Subcutaneous abdominal adipose tissue (tissue), 5 donors: ENCODE results near the gene GUK1.
"Not testable (repeated sequence)": the region's sequence is repeated elsewhere in the genome, so short reads cannot be mapped to it uniquely, and the experiment has no call there.

Experiments
- H3K27ac ChIP-seq: one replicate; pipeline ENCODE4 v1.7.0; 2013; ENCODE audit warnings: low read depth, mild to moderate bottlenecking, inconsistent platforms, low read length, moderate library complexity
- H3K27me3 ChIP-seq, 5 donors: one replicate each; pipeline ENCODE4 v1.7.0; 2013; ENCODE audit warnings: low read length in 5 of 5, inconsistent platforms in 1 of 5; ENCODE audit not compliant: control insufficient read depth in 5 of 5, insufficient read depth in 4 of 5
- H3K36me3 ChIP-seq, 5 donors: one replicate each; pipeline ENCODE4 v1.7.0; 2013; ENCODE audit warnings: low read length in 5 of 5; ENCODE audit not compliant: control insufficient read depth in 5 of 5, insufficient read depth in 5 of 5
- H3K4me1 ChIP-seq, 5 donors: one replicate each; pipeline ENCODE4 v1.7.0; 2013; ENCODE audit warnings: low read length in 5 of 5, mild to moderate bottlenecking in 3 of 5, moderate library complexity in 1 of 5; ENCODE audit not compliant: control insufficient read depth in 5 of 5, insufficient read depth in 5 of 5
- H3K4me3 ChIP-seq, 5 donors: one replicate each; pipeline ENCODE4 v1.7.0; 2013; ENCODE audit warnings: low read length in 5 of 5, low read depth in 1 of 5
- H3K9ac ChIP-seq, 5 donors: one replicate each; pipeline ENCODE4 v1.7.0; 2013; ENCODE audit warnings: low read length in 5 of 5, mild to moderate bottlenecking in 4 of 5, moderate library complexity in 3 of 5
- H3K9me3 ChIP-seq, 5 donors: one replicate each; pipeline ENCODE4 v1.7.0; 2013; ENCODE audit warnings: low read length in 5 of 5; ENCODE audit not compliant: control insufficient read depth in 5 of 5
- donor health status: healthy.
- donor health status: healthy.
- donor health status: healthy.
- donor health status: healthy.
- donor health status: healthy.

GUK1 gene

GRCh38 chr1:228180959-228181644 lies 41.0 kb downstream of the GUK1 start:
- Histone ChIP-seq H3K4me1 (peaks cover 0 to 6% (median 0%) of the 10 kb centered on the region in 5 donors), H3K4me3 (no peak overlapping the region), H3K36me3 (peaks cover 0 to 13% (median 7%) of the 10 kb centered on the region in 5 donors), H3K27me3 (no peaks in the 10 kb centered on the region), H3K27ac (no peak overlapping the region), H3K9ac (no peak overlapping the region), H3K9me3 (no peaks in the 10 kb centered on the region)

- H3K9me3 ChIP-seq: no peaks in the 10 kb centered on the region
- peaks cover 0 to 6% (median 0%) of the 10 kb centered on the region in 5 donors for H3K4me1 ChIP-seq
- no peaks in the 10 kb centered on the region for H3K27me3 ChIP-seq
- no peak overlapping the region for H3K9ac ChIP-seq
- H3K36me3 ChIP-seq: peaks cover 0 to 11% (median 6%) of the 10 kb centered on the region in 5 donors
- no peak overlapping the region for H3K27ac ChIP-seq
- no peak overlapping the region for H3K4me3 ChIP-seq
Measured at GRCh38 chr1:228181645-228182034, 41.6 kb downstream of the GUK1 start.

GRCh38 chr1:228182296-228183030 lies 42.4 kb downstream of the GUK1 start:
- H3K9ac ChIP-seq: no peak overlapping the region
- no peaks in the 10 kb centered on the region for H3K27me3 ChIP-seq
- no peaks in the 10 kb centered on the region for H3K9me3 ChIP-seq
- peaks cover 0 to 6% (median 0%) of the 10 kb centered on the region in 5 donors for H3K4me1 ChIP-seq
- no peak overlapping the region for H3K4me3 ChIP-seq
- H3K27ac ChIP-seq: no peak overlapping the region
- peaks cover 0 to 9% (median 2%) of the 10 kb centered on the region in 5 donors for H3K36me3 ChIP-seq

DNA sequence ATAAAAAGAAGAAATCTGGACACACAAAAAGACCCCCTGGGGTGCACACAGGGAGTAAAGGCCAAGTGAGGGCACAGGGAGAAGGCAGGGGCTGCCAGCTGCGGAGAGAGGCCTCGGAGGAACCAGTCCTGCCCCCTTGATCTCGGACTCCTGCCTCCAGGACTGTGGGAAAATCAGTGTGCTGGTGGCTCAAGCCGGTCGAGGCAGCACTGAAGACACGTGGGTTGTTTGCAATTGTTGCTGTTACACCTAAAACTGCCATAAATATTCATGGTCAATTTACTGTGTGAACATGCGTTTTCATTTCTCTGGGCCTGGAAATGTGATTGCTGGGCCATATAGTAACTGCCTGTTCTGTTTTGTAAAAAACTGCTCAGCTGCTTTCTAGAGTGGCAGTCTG lies 44.1 kb downstream of the GUK1 start:
- H3K9ac ChIP-seq: no peak overlapping the region
- H3K4me3 ChIP-seq: no peak overlapping the region
- peaks cover 0 to 6% (median 2%) of the 10 kb centered on the region in 5 donors for H3K36me3 ChIP-seq
- H3K9me3 ChIP-seq: peaks cover 0 to 5% (median 0%) of the 10 kb centered on the region in 5 donors
- no peak overlapping the region for H3K27ac ChIP-seq
- H3K27me3 ChIP-seq: no peaks in the 10 kb centered on the region
- H3K4me1 ChIP-seq: no peaks in the 10 kb centered on the region

DNA sequence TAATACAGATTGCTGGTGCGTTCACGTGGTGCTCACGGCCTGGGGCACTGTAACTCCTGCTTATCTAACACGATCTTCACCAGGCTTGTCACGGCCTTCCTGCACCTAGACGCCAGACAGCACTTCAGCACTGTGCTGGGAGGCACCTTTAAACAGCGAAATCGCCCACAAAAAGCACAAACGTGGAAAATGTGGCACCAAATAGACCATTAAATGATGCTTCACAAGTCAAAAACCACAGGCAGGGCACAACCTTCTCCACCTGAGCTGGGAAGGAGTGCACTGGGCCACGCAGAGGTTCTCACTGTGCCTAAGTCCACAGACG lies 45.5 kb downstream of the GUK1 start:
- peaks cover 0 to 6% (median 2%) of the 10 kb centered on the region in 5 donors for H3K36me3 ChIP-seq
- no peaks in the 10 kb centered on the region for H3K27me3 ChIP-seq
- H3K9me3 ChIP-seq: peaks cover 0 to 5% (median 0%) of the 10 kb centered on the region in 5 donors
- H3K27ac ChIP-seq: no peak overlapping the region
- H3K4me1 ChIP-seq: no peaks in the 10 kb centered on the region
- no peak overlapping the region for H3K4me3 ChIP-seq
- no peak overlapping the region for H3K9ac ChIP-seq

- H3K36me3 ChIP-seq, H3K27me3 ChIP-seq, H3K27ac ChIP-seq, H3K9me3 ChIP-seq, H3K4me1 ChIP-seq, H3K9ac ChIP-seq, H3K4me3 ChIP-seq: not testable (repeated sequence)
Measured at GRCh38 chr1:228188249-228188648, 48.2 kb downstream of the GUK1 start.

DNA sequence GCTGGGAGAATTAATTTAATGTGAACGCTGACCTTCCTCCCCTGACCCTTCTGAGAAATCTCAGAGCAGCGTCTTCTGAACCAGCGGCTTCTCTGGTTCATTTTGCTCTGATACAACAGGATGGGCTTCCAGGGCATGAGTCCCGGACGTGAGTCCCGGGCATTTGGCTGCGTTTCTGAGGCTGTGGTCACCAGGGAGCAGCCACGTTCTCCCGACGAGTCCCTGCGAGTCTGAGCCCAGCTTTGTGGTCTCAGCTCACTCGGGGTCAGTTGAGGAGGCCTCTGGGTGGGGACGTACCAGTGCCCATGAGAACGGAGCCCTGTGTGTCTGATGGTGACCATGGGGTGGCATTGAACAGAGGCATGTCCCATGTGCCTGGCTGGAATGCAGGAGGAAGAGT lies 50.1 kb downstream of the GUK1 start:
- Histone ChIP-seq H3K4me3 (no peak overlapping the region), H3K27ac (no peak overlapping the region), H3K4me1 (no peaks in the 10 kb centered on the region), H3K36me3 (peaks cover 0 to 6% (median 0%) of the 10 kb centered on the region in 5 donors), H3K9me3 (peaks cover 0 to 5% (median 0%) of the 10 kb centered on the region in 5 donors), H3K27me3 (no peaks in the 10 kb centered on the region), H3K9ac (no peak overlapping the region)

GRCh38 chr1:228190778-228191177 lies 50.7 kb downstream of the GUK1 start:
- no peak overlapping the region for H3K27ac ChIP-seq
- H3K36me3 ChIP-seq: peaks cover 0 to 6% (median 0%) of the 10 kb centered on the region in 5 donors
- H3K9ac ChIP-seq: no peak overlapping the region
- H3K9me3 ChIP-seq: peaks cover 0 to 5% (median 0%) of the 10 kb centered on the region in 5 donors
- no peak overlapping the region for H3K4me3 ChIP-seq
- no peaks in the 10 kb centered on the region for H3K27me3 ChIP-seq
- no peaks in the 10 kb centered on the region for H3K4me1 ChIP-seq

DNA sequence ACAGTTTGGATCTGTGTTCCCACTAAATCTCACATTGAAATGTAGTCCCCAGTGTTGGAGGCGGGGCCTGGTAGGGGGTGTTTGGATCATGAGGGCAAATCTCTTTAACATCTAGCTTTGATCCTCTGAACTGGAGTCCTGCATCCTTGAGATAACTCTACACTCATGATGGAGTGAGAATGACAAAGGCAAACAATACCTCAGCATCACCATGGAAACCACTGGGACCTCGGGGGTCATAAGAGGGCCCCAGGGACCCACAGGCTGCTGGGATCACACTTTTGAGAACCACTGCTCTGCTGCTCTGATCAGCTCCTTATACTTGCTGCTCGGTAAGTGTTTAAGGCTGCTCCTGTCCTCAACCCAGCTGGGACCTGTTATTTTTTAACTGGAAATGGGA lies 54.4 kb downstream of the GUK1 start:
- Histone ChIP-seq H3K27me3 (no peaks in the 10 kb centered on the region), H3K27ac (no peak overlapping the region), H3K4me1 (no peaks in the 10 kb centered on the region), H3K36me3 (peaks cover 0 to 6% (median 0%) of the 10 kb centered on the region in 5 donors), H3K9ac (no peak overlapping the region), H3K9me3 (peaks cover 4 to 8% (median 8%) of the 10 kb centered on the region in 5 donors), H3K4me3 (no peak overlapping the region)
